Subcutaneous adipose tissue (tissue), 4 donors: ENCODE measurements around the gene INPP4B. TPM values are rescaled to one million over a fixed set of nuclear protein-coding genes. Genes with fewer than 3 reads are reported as not detected.

Source experiments
- CTCF ChIP-seq: fragments of 450-650 bp; IDR thresholded peaks from one replicate; pipeline ENCODE4 v1.5.1; 2016; ENCODE audit warnings: low read depth, mild to moderate bottlenecking, control low read depth, antibody characterized with exemption, moderate library complexity
- total RNA-seq, 4 donors: library from RNA; depleted of rRNA; stranded (reverse); fragments of >200 nt; gene quantifications; one replicate each; pipeline ENCODE4 v1.1.0, GENCODE V29; 2016

INPP4B gene
- total RNA-seq, 4 donors from 2014 or later, result 14.3 to 28.1 (median 24.6) TPM

GRCh38 chr4:142160509-142160908, 685.6 kb downstream of the INPP4B start:
- TF ChIP-seq CTCF, result no peak

- no peak for TF ChIP-seq CTCF
Measured at GRCh38 chr4:142158980-142159379, 687.1 kb downstream of the INPP4B start.

- TF ChIP-seq CTCF, result no peak
Measured at GRCh38 chr4:142156256-142156655, 689.8 kb downstream of the INPP4B start.

GRCh38 chr4:142155347-142155746, 690.8 kb downstream of the INPP4B start:
- TF ChIP-seq CTCF, result no peak

GRCh38 chr4:142150483-142150882, 695.6 kb downstream of the INPP4B start:
- TF ChIP-seq CTCF, result no peak

- TF ChIP-seq CTCF, result no peak
Measured at GRCh38 chr4:142144813-142145212, 701.3 kb downstream of the INPP4B start.

- no peak for TF ChIP-seq CTCF
Measured at GRCh38 chr4:142142366-142143054, 703.6 kb downstream of the INPP4B start.
